K562 (cell line): ENCODE measurements around the gene PGPEP1. TPM values are rescaled to one million over a fixed set of nuclear protein-coding genes. Genes with fewer than 3 reads are reported as not detected.

Experiments used
- ATF4 ChIP-seq: fragments of 450-650 bp; formaldehyde crosslinking; IDR thresholded peaks from 2 replicates; pipeline ENCODE4 v1.4.0; 2022; ENCODE audit warnings: mild to moderate bottlenecking, moderate library complexity
- BCL6 ChIP-seq: fragments of 250-450 bp; sonication (Bioruptor Pico); IDR thresholded peaks from 2 replicates; pipeline ENCODE4 v1.4.0; 2020
- CSDE1 ChIP-seq, 2 experiments: fragments of 450-650 bp; IDR thresholded peaks; 2 replicates each; pipeline ENCODE4 v1.6.1; 2016; ENCODE audit warnings: mild to moderate bottlenecking in 1 of 2
- EGR1 ChIP-seq: fragments of 450-650 bp; conservative IDR thresholded peaks from 2 replicates; pipeline ENCODE4 v1.6.1; 2017; ENCODE audit warnings: mild to moderate bottlenecking
- RAD51 ChIP-seq: fragments of 450-650 bp; IDR thresholded peaks from 2 replicates; pipeline ENCODE4 v1.7.1; 2016; ENCODE audit warnings: low read depth, mild to moderate bottlenecking, borderline replicate concordance
- RBM39 ChIP-seq: fragments of 200-400 bp; formaldehyde crosslinking; optimal IDR thresholded peaks from 2 replicates; pipeline ENCODE3; 2018; ENCODE audit warnings: low read depth, low read length
- SFPQ ChIP-seq: fragments of 200-400 bp; formaldehyde crosslinking; IDR thresholded peaks from 2 replicates; pipeline ENCODE4 v1.6.1; 2017; ENCODE audit warnings: mild to moderate bottlenecking, low read depth, low read length, moderate library complexity
- SRSF9 ChIP-seq: fragments of 200-400 bp; formaldehyde crosslinking; IDR thresholded peaks from 2 replicates; pipeline ENCODE4 v1.6.1; 2017; ENCODE audit warnings: low read depth, low read length, borderline replicate concordance
- TAF1 ChIP-seq: IDR thresholded peaks from 2 replicates; pipeline ENCODE4 v1.6.1; 2011; ENCODE audit warnings: mild to moderate bottlenecking, low read length, moderate library complexity; ENCODE audit not compliant: insufficient read depth, control insufficient read depth, severe bottlenecking; ENCODE audit errors: extremely low read depth
- TCF7 ChIP-seq: sonication (generic); IDR thresholded peaks from 2 replicates; pipeline ENCODE4 v1.6.1; 2016; ENCODE audit warnings: antibody characterized with exemption, borderline replicate concordance
- ZKSCAN8 ChIP-seq: fragments of 200-800 bp; sonication (Bioruptor generic); IDR thresholded peaks from 2 replicates; pipeline ENCODE4 v1.6.1; 2016; ENCODE audit warnings: missing genetic modification characterization, missing compliant biosample characterization
- ZNF407 ChIP-seq: fragments of 450-650 bp; IDR thresholded peaks from 2 replicates; pipeline ENCODE4 v1.6.1; 2016; ENCODE audit warnings: low read depth
- ZNF76 ChIP-seq: fragments of 250-450 bp; sonication (Bioruptor Pico); IDR thresholded peaks from 2 replicates; pipeline ENCODE4 v1.4.0; 2020; ENCODE audit warnings: mild to moderate bottlenecking, moderate library complexity, borderline replicate concordance
- polyA plus RNA-seq, 8 experiments: library from polyadenylated mRNA; depleted of rRNA in 4 of 8; stranded (reverse) in 5 of 8; unstranded in 3 of 8; fragments of >200 nt; fragmentation: Nextera tagmentation in 2 of 8; fragmentation: Illumina TruSeq in 1 of 8; extraction: Ambion mirVana in 2 of 8; extraction: Trizol in 1 of 8; gene quantifications; 2 replicates each; pipeline versions ENCODE4 v1.2.1 to v1.2.3, GENCODE V29; 2011 to 2014; ENCODE audit warnings: inconsistent platforms in 1 of 8, missing spikeins in 1 of 8
- total RNA-seq, 7 experiments: library from RNA; depleted of rRNA in 6 of 7; stranded (reverse); fragments of >200 nt in 6 of 7; fragmentation: Illumina TruSeq in 2 of 7; extraction: Trizol in 2 of 7; gene quantifications; 2 replicates each; pipeline versions ENCODE4 v1.2.1 to v1.2.3, GENCODE V29; 2011 to 2021; ENCODE audit warnings: low replicate concordance in 1 of 7
- TF ChIP-seq, protein P1 (sequence below): fragments of 450-650 bp; IDR thresholded peaks from 2 replicates; pipeline ENCODE4 v1.6.1; 2016; ENCODE audit warnings: missing biosample characterization, missing genetic modification characterization

Gene PGPEP1
- total and polyA plus RNA-seq, 9 of the 15 experiments (the other 6 are each of a cell fraction or from before 2014, with no cell fraction given), result 10.0 to 69.6 (median 33.5) TPM

GRCh38 chr19:18291590-18292461 is 48.6 kb upstream of the PGPEP1 start (continued):
- TF ChIP-seq ATF4 (CRISPR knock-in tag) (peak; percentile 29; the same call in 1 of the 2 replicates), ZNF407 (no peak), CSDE1 (IDR thresholded peaks at IDR 0.05) (no peak), ZNF76 (CRISPR knock-in tag) (no peak; the same call in 1 of the 2 replicates), ZKSCAN8 (peak; percentile 16; the same call in 1 of the 2 replicates), SRSF9 (no peak), TAF1 (peak; percentile 77), SFPQ (no peak), EGR1 (peak; percentile 99), BCL6 (CRISPR knock-in tag) (no peak), RAD51 (peak; percentile 40; the same call in 1 of the 2 replicates), TCF7 (no peak), RBM39 (no peak)
- TF ChIP-seq, protein P1, sequence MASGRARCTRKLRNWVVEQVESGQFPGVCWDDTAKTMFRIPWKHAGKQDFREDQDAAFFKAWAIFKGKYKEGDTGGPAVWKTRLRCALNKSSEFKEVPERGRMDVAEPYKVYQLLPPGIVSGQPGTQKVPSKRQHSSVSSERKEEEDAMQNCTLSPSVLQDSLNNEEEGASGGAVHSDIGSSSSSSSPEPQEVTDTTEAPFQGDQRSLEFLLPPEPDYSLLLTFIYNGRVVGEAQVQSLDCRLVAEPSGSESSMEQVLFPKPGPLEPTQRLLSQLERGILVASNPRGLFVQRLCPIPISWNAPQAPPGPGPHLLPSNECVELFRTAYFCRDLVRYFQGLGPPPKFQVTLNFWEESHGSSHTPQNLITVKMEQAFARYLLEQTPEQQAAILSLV, result no peak
